H9 (cell line): ENCODE data around the gene PTMA. TPM values are rescaled to one million over a fixed set of nuclear protein-coding genes. Genes with fewer than 3 reads are reported as not detected.

ENCODE experiments used
- DNase-seq: peaks from one replicate; pipeline ENCODE4 v3.0.0-alpha.2; 2017
- H2AFZ ChIP-seq: one replicate; pipeline ENCODE4 v1.6.1; 2013; ENCODE audit warnings: mild to moderate bottlenecking, low read length, control low read depth, moderate library complexity
- H2AK5ac ChIP-seq: 2 replicates; pipeline ENCODE4 v1.6.1; 2013; ENCODE audit warnings: low read length, control low read depth, mixed read lengths; ENCODE audit not compliant: insufficient read length
- H2BK120ac ChIP-seq: one replicate; pipeline ENCODE4 v1.6.1; 2013; ENCODE audit warnings: low read depth, mild to moderate bottlenecking, low read length, control low read depth, inconsistent platforms; ENCODE audit not compliant: poor library complexity, severe bottlenecking
- H2BK12ac ChIP-seq: 2 replicates; pipeline ENCODE4 v1.6.1; 2013; ENCODE audit warnings: low read length, control low read depth, mixed read lengths, low read depth; ENCODE audit not compliant: insufficient read length
- H2BK15ac ChIP-seq: 2 replicates; pipeline ENCODE4 v1.6.1; 2013; ENCODE audit warnings: low read depth, low read length, control low read depth
- H2BK20ac ChIP-seq: one replicate; pipeline ENCODE4 v1.6.1; 2013; ENCODE audit warnings: low read depth, mild to moderate bottlenecking, low read length, control low read depth, inconsistent platforms; ENCODE audit not compliant: poor library complexity, severe bottlenecking
- H2BK5ac ChIP-seq: 2 replicates; pipeline ENCODE4 v1.6.1; 2013; ENCODE audit warnings: low read length, control low read depth, mixed read lengths; ENCODE audit not compliant: insufficient read length
- H3K14ac ChIP-seq: 2 replicates; pipeline ENCODE4 v1.6.1; 2013; ENCODE audit warnings: low read length, control low read depth; ENCODE audit not compliant: insufficient read depth
- H3K18ac ChIP-seq: 2 replicates; pipeline ENCODE4 v1.6.1; 2013; ENCODE audit warnings: low read depth, mild to moderate bottlenecking, mixed read lengths, low read length, control low read depth; ENCODE audit not compliant: insufficient read length
- H3K23ac ChIP-seq: 2 replicates; pipeline ENCODE4 v1.6.1; 2013; ENCODE audit warnings: low read length, control low read depth, mixed read lengths, low read depth; ENCODE audit not compliant: insufficient read length
- H3K23me2 ChIP-seq: 2 replicates; pipeline ENCODE4 v1.6.1; 2013; ENCODE audit warnings: low read depth, mild to moderate bottlenecking, mixed read lengths, low read length, control low read depth; ENCODE audit not compliant: insufficient read length, poor library complexity, severe bottlenecking
- H3K27ac ChIP-seq: 2 replicates; pipeline ENCODE4 v1.5.1; 2013; ENCODE audit warnings: low read length, control low read depth, mixed read lengths, low read depth; ENCODE audit not compliant: insufficient read length
- H3K27me3 ChIP-seq: 2 replicates; pipeline ENCODE4 v1.6.1; 2013; ENCODE audit warnings: low read length, control low read depth, inconsistent platforms; ENCODE audit not compliant: insufficient read depth
- H3K4ac ChIP-seq: 2 replicates; pipeline ENCODE4 v1.6.1; 2013; ENCODE audit warnings: low read depth, mild to moderate bottlenecking, control low read depth, inconsistent platforms, low read length, moderate library complexity
- H3K4me1 ChIP-seq: 2 replicates; pipeline ENCODE4 v1.6.1; 2013; ENCODE audit warnings: low read length, control low read depth, inconsistent platforms; ENCODE audit not compliant: insufficient read depth
- H3K4me2 ChIP-seq: 2 replicates; pipeline ENCODE4 v1.6.1; 2013; ENCODE audit warnings: low read length, control low read depth, mixed read lengths; ENCODE audit not compliant: insufficient read length, insufficient read depth
- H3K56ac ChIP-seq: 2 replicates; pipeline ENCODE4 v1.6.1; 2013; ENCODE audit warnings: low read depth, mild to moderate bottlenecking, mixed read lengths, low read length, control low read depth; ENCODE audit not compliant: insufficient read length
- H3K79me1 ChIP-seq: 2 replicates; pipeline ENCODE4 v1.6.1; 2013; ENCODE audit warnings: low read depth, mild to moderate bottlenecking, moderate library complexity, low read length, control low read depth, inconsistent platforms; ENCODE audit not compliant: insufficient read depth, poor library complexity, severe bottlenecking
- H3K79me2 ChIP-seq: 2 replicates; pipeline ENCODE4 v1.6.1; 2013; ENCODE audit warnings: low read length, control low read depth, inconsistent platforms; ENCODE audit not compliant: insufficient read depth
- H3K9ac ChIP-seq: 2 replicates; pipeline ENCODE4 v1.6.1; 2013; ENCODE audit warnings: low read length, control low read depth, mixed read lengths; ENCODE audit not compliant: insufficient read length; ENCODE audit errors: extremely low read depth
- H3K9me3 ChIP-seq: one replicate; pipeline ENCODE4 v1.6.1; 2013; ENCODE audit warnings: low read depth, low read length, inconsistent platforms; ENCODE audit not compliant: control insufficient read depth
- H3T11ph ChIP-seq: one replicate; pipeline ENCODE4 v1.6.1; 2013; ENCODE audit warnings: mild to moderate bottlenecking, low read length, control low read depth, inconsistent platforms
- H4K20me1 ChIP-seq: one replicate; pipeline ENCODE4 v1.6.1; 2013; ENCODE audit not compliant: control insufficient read depth, insufficient read length, insufficient read depth
- H4K5ac ChIP-seq: 2 replicates; pipeline ENCODE4 v1.6.1; 2013; ENCODE audit warnings: low read depth, mild to moderate bottlenecking, mixed read lengths, low read length, control low read depth; ENCODE audit not compliant: insufficient read length
- H4K8ac ChIP-seq: replicated peaks from 2 replicates; pipeline ENCODE4 v1.6.1; 2013; ENCODE audit warnings: low read length, control low read depth, mixed read lengths, low read depth; ENCODE audit not compliant: insufficient read length
- H4K91ac ChIP-seq: 2 replicates; pipeline ENCODE4 v1.6.1; 2013; ENCODE audit warnings: low read depth, mild to moderate bottlenecking, moderate library complexity, mixed read lengths, low read length, control low read depth; ENCODE audit not compliant: insufficient read length
- H3K27ac Mint-ChIP-seq, 3 experiments: 2 replicates in 2 of 3; 3 replicates in 1 of 3; pipeline ENCODE4 v1.8.0; 2020 to 2021; ENCODE audit warnings: mixed read lengths in 3 of 3, mild to moderate bottlenecking in 1 of 3, moderate library complexity in 1 of 3
- H3K27me3 Mint-ChIP-seq: 2 replicates; pipeline ENCODE4 v1.8.0; 2021; ENCODE audit warnings: low read depth, mild to moderate bottlenecking, moderate library complexity, mixed read lengths
- H3K36me3 Mint-ChIP-seq, 3 experiments: 2 replicates in 2 of 3; 3 replicates in 1 of 3; pipeline ENCODE4 v1.8.0; 2020 to 2021; ENCODE audit warnings: low read depth in 3 of 3, mixed read lengths in 3 of 3; ENCODE audit not compliant: insufficient read depth in 1 of 3
- H3K4me1 Mint-ChIP-seq, 2 experiments: 2 replicates each; pipeline ENCODE4 v1.8.0; 2020; ENCODE audit warnings: mixed read lengths in 2 of 2
- H3K4me3 Mint-ChIP-seq, 2 experiments: 2 replicates in 1 of 2; 3 replicates in 1 of 2; pipeline ENCODE4 v1.8.0; 2020 to 2021; ENCODE audit warnings: mild to moderate bottlenecking in 2 of 2, mixed read lengths in 2 of 2, moderate library complexity in 1 of 2
- H3K9me3 Mint-ChIP-seq, 2 experiments: 2 replicates in 1 of 2; 3 replicates in 1 of 2; pipeline ENCODE4 v1.8.0; 2020; ENCODE audit warnings: mild to moderate bottlenecking in 2 of 2, mixed read lengths in 2 of 2, moderate library complexity in 1 of 2
- CTCF ChIP-seq: fragments of 200-600 bp; sonication (generic); conservative IDR thresholded peaks from 3 replicates; pipeline ENCODE4 v1.8.0; 2021; ENCODE audit warnings: antibody characterized with exemption, mild to moderate bottlenecking
- WGBS: extraction: QIAGEN DNeasy Blood & Tissue Kit; methylation state at CpG from one replicate; pipeline ENCODE4 v1.1.7; 2013; ENCODE audit warnings: missing lambda C conversion rate, low lambda C conversion rate, mixed read lengths; ENCODE audit not compliant: insufficient read length; ENCODE audit errors: extremely low coverage; 5-methylcytosine and 5-hydroxymethylcytosine counted together
- total RNA-seq: library from RNA; stranded (reverse); gene quantifications from 2 replicates; pipeline ENCODE4 v1.2.1, GENCODE V29; 2021

Gene PTMA
- total RNA-seq, 1 experiment from 2014 or later = 1,963 TPM

GRCh38 chr2:231684314-231685223, 23.8 kb upstream of the PTMA start:
- WGBS = no CpG with 5 or more reads among the region's 22 CpGs
- Histone ChIP-seq H2AFZ (no peak overlapping the region), H3K9ac (no peak overlapping the region), H3K4me2 (no peak overlapping the region), H2BK120ac (no peak overlapping the region), H3K4me1 (peaks cover 5% of the 10 kb centered on the region; the same call in 1 of the 2 replicates), H4K20me1 (no peaks in the 10 kb centered on the region), H4K5ac (no peak overlapping the region), H3K23ac (no peak overlapping the region), H3K4ac (no peak overlapping the region), H3K14ac (no peak overlapping the region; the same call in 1 of the 2 replicates), H3K79me1 (no peaks in the 10 kb centered on the region), H3K27ac (no peak overlapping the region), H3K9me3 (no peaks in the 10 kb centered on the region), H3K27me3 (no peaks in the 10 kb centered on the region), H3T11ph (no peak overlapping the region), H4K8ac (no peak overlapping the region), H2AK5ac (no peak overlapping the region), H3K79me2 (no peaks in the 10 kb centered on the region), H2BK15ac (no peak overlapping the region), H3K56ac (no peak overlapping the region), H4K91ac (no peak overlapping the region), H2BK12ac (no peak overlapping the region), H2BK5ac (no peak overlapping the region), H3K23me2 (peaks cover 11% of the 10 kb centered on the region), H2BK20ac (no peak overlapping the region), H3K18ac (no peak overlapping the region)
- TF ChIP-seq CTCF = no peak
- H3K27ac Mint-ChIP-seq = peak overlapping the region in 1 of 3 experiments; percentile 76; a peak in 1 of 7 replicates
- 0 out of 2 replicates have a peak, but pooled peaks cover 1% of the 10 kb centered on the region for H3K27me3 Mint-ChIP-seq
- peak; percentile 28 for DNase-seq
- peak overlapping the region in 1 of 2 experiments; percentile 52; a peak in 1 of 5 replicates for H3K4me3 Mint-ChIP-seq
- H3K36me3 Mint-ChIP-seq = no peaks in the 10 kb centered on the region
- peaks cover 49 to 61% of the 10 kb centered on the region in 2 experiments for H3K4me1 Mint-ChIP-seq
- H3K9me3 Mint-ChIP-seq = no peaks in the 10 kb centered on the region
